Liver (tissue), 9 donors: Measurements from ENCODE around the gene C12orf54. TPM values are rescaled to one million over a fixed set of nuclear protein-coding genes. Genes with fewer than 3 reads are reported as not detected.

Experiments
- DNase-seq: peaks from one replicate; pipeline ENCODE4 v3.0.0-alpha.2; 2017; ENCODE audit warnings: low spot score
- H3K27ac ChIP-seq, 2 donors: one replicate each; pipeline ENCODE4 v1.7.0; 2013; ENCODE audit warnings: inconsistent platforms in 2 of 2, low read length in 2 of 2, control low read depth in 1 of 2, low read depth in 1 of 2, mild to moderate bottlenecking in 1 of 2
- H3K27me3 ChIP-seq, 4 donors: one replicate each; pipeline versions ENCODE4 v1.6.1 to v1.7.0; 2013; ENCODE audit warnings: low read length in 3 of 4, inconsistent platforms in 1 of 4, mild to moderate bottlenecking in 1 of 4, moderate library complexity in 1 of 4; ENCODE audit not compliant: control insufficient read depth in 4 of 4, insufficient read depth in 4 of 4
- H3K36me3 ChIP-seq, 4 donors: one replicate each; pipeline versions ENCODE4 v1.6.1 to v1.7.0; 2013; ENCODE audit warnings: low read length in 3 of 4, mild to moderate bottlenecking in 3 of 4, low read depth in 1 of 4, moderate library complexity in 1 of 4; ENCODE audit not compliant: control insufficient read depth in 4 of 4, insufficient read depth in 3 of 4
- H3K4me1 ChIP-seq, 4 donors: one replicate each; pipeline versions ENCODE4 v1.6.1 to v1.7.0; 2013; ENCODE audit warnings: low read length in 3 of 4, mild to moderate bottlenecking in 3 of 4, moderate library complexity in 1 of 4; ENCODE audit not compliant: control insufficient read depth in 4 of 4, insufficient read depth in 4 of 4
- H3K4me3 ChIP-seq, 3 donors: one replicate each; pipeline versions ENCODE4 v1.6.1 to v1.7.0; 2013; ENCODE audit warnings: low read length in 3 of 3, control low read depth in 1 of 3, low read depth in 1 of 3, mild to moderate bottlenecking in 1 of 3
- H3K9ac ChIP-seq, 2 donors: one replicate each; pipeline ENCODE4 v1.7.0; 2013; ENCODE audit warnings: low read length in 2 of 2, mild to moderate bottlenecking in 2 of 2, moderate library complexity in 2 of 2, control low read depth in 1 of 2, low read depth in 1 of 2
- H3K9me3 ChIP-seq, 4 donors: one replicate each; pipeline versions ENCODE4 v1.6.1 to v1.7.0; 2013; ENCODE audit warnings: low read length in 3 of 4; ENCODE audit not compliant: control insufficient read depth in 4 of 4
- CTCF ChIP-seq: fragments of 150-350 bp; IDR thresholded peaks from 2 replicates; pipeline ENCODE4 v1.5.1; 2017; ENCODE audit warnings: improper control_type of control experiment, low read depth, low read length; ENCODE audit not compliant: missing input control
- EGR1 ChIP-seq, 2 donors: IDR thresholded peaks; 2 replicates each; pipeline ENCODE4 v1.6.1; 2016 to 2018; ENCODE audit warnings: antibody characterized with exemption in 2 of 2, low read depth in 2 of 2
- FOXA1 ChIP-seq: IDR thresholded peaks from 2 replicates; pipeline ENCODE4 v1.6.1; 2016; ENCODE audit warnings: antibody characterized with exemption
- FOXA2 ChIP-seq: IDR thresholded peaks from 2 replicates; pipeline ENCODE4 v1.6.1; 2016; ENCODE audit warnings: antibody characterized with exemption
- GABPA ChIP-seq, 2 donors: IDR thresholded peaks in 1 of 2; conservative IDR thresholded peaks in 1 of 2; 2 replicates each; pipeline ENCODE4 v1.6.1; 2016; ENCODE audit warnings: antibody characterized with exemption in 2 of 2, mild to moderate bottlenecking in 1 of 2, moderate library complexity in 1 of 2
- HNF4A ChIP-seq, 2 donors: conservative IDR thresholded peaks; 2 replicates each; pipeline ENCODE4 v1.6.1; 2016; ENCODE audit warnings: antibody characterized with exemption in 2 of 2, mild to moderate bottlenecking in 2 of 2
- HNF4G ChIP-seq: IDR thresholded peaks from 2 replicates; pipeline ENCODE4 v1.6.1; 2016; ENCODE audit warnings: antibody characterized with exemption
- JUND ChIP-seq, 2 donors: IDR thresholded peaks; 2 replicates each; pipeline ENCODE4 v1.6.1; 2016; ENCODE audit warnings: antibody characterized with exemption in 2 of 2
- NR2F2 ChIP-seq: IDR thresholded peaks from 2 replicates; pipeline ENCODE4 v1.6.1; 2016; ENCODE audit warnings: antibody characterized with exemption
- RAD21 ChIP-seq, 2 donors: IDR thresholded peaks; 2 replicates each; pipeline ENCODE4 v1.6.1; 2016; ENCODE audit warnings: antibody characterized with exemption in 2 of 2, mild to moderate bottlenecking in 2 of 2
- RXRA ChIP-seq, 2 donors: IDR thresholded peaks; 2 replicates each; pipeline ENCODE4 v1.6.1; 2017 to 2018; ENCODE audit warnings: antibody characterized with exemption in 2 of 2, mild to moderate bottlenecking in 1 of 2
- SP1 ChIP-seq: IDR thresholded peaks from 2 replicates; pipeline ENCODE4 v1.6.1; 2018; ENCODE audit warnings: antibody characterized with exemption, mild to moderate bottlenecking
- TAF1 ChIP-seq: conservative IDR thresholded peaks from 2 replicates; pipeline ENCODE4 v1.6.1; 2016; ENCODE audit warnings: antibody characterized with exemption, mild to moderate bottlenecking
- YY1 ChIP-seq: IDR thresholded peaks from 2 replicates; pipeline ENCODE4 v1.6.1; 2016; ENCODE audit warnings: antibody characterized with exemption, mild to moderate bottlenecking
- WGBS: extraction: QIAGEN DNeasy Blood & Tissue Kit; methylation state at CpG from one replicate; pipeline ENCODE4 v1.1.7; 2013; 5-methylcytosine and 5-hydroxymethylcytosine counted together
- polyA plus RNA-seq, 2 donors: library from polyadenylated mRNA; stranded (reverse) in 1 of 2; unstranded in 1 of 2; fragments of 200-250 nt in 1 of 2; fragments of >200 nt in 1 of 2; fragmentation: Nextera tagmentation in 1 of 2; extraction: Ambion mirVana in 1 of 2; gene quantifications; one replicate each; pipeline versions ENCODE4 v1.2.1 to v1.2.3, GENCODE V29; 2013 to 2015
- total RNA-seq, 2 donors: library from RNA; depleted of rRNA; stranded (reverse); fragments of >200 nt; gene quantifications; one replicate each; pipeline ENCODE4 v1.2.3, GENCODE V29; 2014
- TF ChIP-seq, protein P1 (sequence below): IDR thresholded peaks from 2 replicates; pipeline ENCODE4 v1.6.1; 2016; ENCODE audit warnings: antibody characterized with exemption
- TF ChIP-seq, protein P2 (sequence below): IDR thresholded peaks from 2 replicates; pipeline ENCODE4 v1.6.1; 2016; ENCODE audit warnings: antibody characterized with exemption
- TF ChIP-seq, protein P3 (sequence below): IDR thresholded peaks from 2 replicates; pipeline ENCODE4 v1.6.1; 2016; ENCODE audit warnings: antibody characterized with exemption
- TF ChIP-seq, protein P4 (sequence below): IDR thresholded peaks from 2 replicates; pipeline ENCODE4 v1.6.1; 2016; ENCODE audit warnings: antibody characterized with exemption, mild to moderate bottlenecking
- donor health status: healthy.
- donor health status: healthy.
- donor health status: healthy.
- donor health status: healthy.
- donor health status: healthy.

C12orf54 gene
- total and polyA plus RNA-seq, 4 donors = not detected

DNA sequence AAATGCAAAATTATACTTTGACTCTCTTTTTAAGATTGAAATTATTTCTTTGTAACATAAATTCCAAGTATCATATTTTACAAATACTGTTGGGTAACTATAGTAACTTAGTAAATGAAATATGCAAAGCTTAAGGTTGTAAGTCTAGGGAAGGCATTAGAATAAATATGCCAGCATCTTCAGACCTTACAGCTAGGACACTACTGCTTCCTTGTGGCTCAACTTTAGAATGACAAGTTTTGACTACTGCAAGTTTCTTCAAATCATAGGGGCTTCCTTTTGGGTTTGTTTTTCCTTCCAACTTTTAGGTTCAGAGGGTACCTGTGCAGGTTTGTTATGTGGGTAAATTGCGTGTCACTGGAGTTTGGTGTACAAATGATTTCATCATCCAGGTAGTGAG lies 27.6 kb upstream of the C12orf54 start:
- peak; percentile 76 to 81 for TF ChIP-seq RAD21 (IDR thresholded peaks at IDR 0.05)
- no peak for TF ChIP-seq FOXA1
- TF ChIP-seq CTCF = peak; percentile 30
- no peak for DNase-seq
- Histone ChIP-seq H3K36me3 (no peaks in the 10 kb centered on the region), H3K4me3 (no peak overlapping the region), H3K9ac (no peak overlapping the region), H3K27me3 (peaks cover 0 to 4% (median 0%) of the 10 kb centered on the region in 4 donors), H3K9me3 (peaks cover 0 to 1% (median 0%) of the 10 kb centered on the region in 4 donors), H3K27ac (no peak overlapping the region), H3K4me1 (no peaks in the 10 kb centered on the region)
- WGBS = 85% methylated on average over 1 of the region's 1 CpG

DNA sequence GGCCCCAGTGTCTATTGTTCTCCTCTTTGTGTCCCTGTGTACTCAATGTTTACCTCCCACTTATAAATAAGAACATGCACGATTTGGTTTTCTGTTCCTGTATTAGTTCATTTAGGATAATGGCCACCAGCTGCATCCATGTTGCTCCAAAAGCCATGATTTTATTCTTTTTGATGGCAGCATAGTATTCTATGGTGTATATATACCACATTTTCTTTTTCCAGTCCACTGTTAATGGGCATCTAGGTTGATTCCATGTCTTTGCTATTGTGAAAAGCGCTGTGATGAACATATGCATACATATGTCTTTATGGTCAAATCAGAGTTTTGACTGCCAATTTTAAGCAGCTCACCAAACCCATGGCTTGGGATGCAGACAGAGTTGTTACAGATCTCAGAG lies 27.2 kb upstream of the C12orf54 start:
- no peak overlapping the region for H3K27ac ChIP-seq
- peaks cover 0 to 2% (median 0%) of the 10 kb centered on the region in 4 donors for H3K27me3 ChIP-seq
- no peaks in the 10 kb centered on the region for H3K4me1 ChIP-seq
- no peaks in the 10 kb centered on the region for H3K9me3 ChIP-seq
- H3K9ac ChIP-seq = no peak overlapping the region
- WGBS = 58% methylated on average over 2 of the region's 2 CpGs
- no peak for DNase-seq
- TF ChIP-seq TAF1 (no peak), GABPA (IDR thresholded peaks at IDR 0.05 in 1 of 2, conservative IDR thresholded peaks at IDR 0.05 in 1 of 2) (no peak), NR2F2 (no peak), HNF4A (conservative IDR thresholded peaks at IDR 0.05) (no peak), FOXA1 (no peak), SP1 (no peak), FOXA2 (no peak), RXRA (IDR thresholded peaks at IDR 0.05) (no peak), HNF4G (no peak), EGR1 (IDR thresholded peaks at IDR 0.05; ENCODE audit: low read depth in 2 of 2) (no peak), RAD21 (IDR thresholded peaks at IDR 0.05) (no peak), JUND (IDR thresholded peaks at IDR 0.05) (no peak), CTCF (no peak), YY1 (no peak)
- TF ChIP-seq, protein P1, sequence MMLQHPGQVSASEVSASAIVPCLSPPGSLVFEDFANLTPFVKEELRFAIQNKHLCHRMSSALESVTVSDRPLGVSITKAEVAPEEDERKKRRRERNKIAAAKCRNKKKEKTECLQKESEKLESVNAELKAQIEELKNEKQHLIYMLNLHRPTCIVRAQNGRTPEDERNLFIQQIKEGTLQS = no peak
- TF ChIP-seq, protein P2, sequence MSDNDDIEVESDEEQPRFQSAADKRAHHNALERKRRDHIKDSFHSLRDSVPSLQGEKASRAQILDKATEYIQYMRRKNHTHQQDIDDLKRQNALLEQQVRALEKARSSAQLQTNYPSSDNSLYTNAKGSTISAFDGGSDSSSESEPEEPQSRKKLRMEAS = no peak
- TF ChIP-seq, protein P3, sequence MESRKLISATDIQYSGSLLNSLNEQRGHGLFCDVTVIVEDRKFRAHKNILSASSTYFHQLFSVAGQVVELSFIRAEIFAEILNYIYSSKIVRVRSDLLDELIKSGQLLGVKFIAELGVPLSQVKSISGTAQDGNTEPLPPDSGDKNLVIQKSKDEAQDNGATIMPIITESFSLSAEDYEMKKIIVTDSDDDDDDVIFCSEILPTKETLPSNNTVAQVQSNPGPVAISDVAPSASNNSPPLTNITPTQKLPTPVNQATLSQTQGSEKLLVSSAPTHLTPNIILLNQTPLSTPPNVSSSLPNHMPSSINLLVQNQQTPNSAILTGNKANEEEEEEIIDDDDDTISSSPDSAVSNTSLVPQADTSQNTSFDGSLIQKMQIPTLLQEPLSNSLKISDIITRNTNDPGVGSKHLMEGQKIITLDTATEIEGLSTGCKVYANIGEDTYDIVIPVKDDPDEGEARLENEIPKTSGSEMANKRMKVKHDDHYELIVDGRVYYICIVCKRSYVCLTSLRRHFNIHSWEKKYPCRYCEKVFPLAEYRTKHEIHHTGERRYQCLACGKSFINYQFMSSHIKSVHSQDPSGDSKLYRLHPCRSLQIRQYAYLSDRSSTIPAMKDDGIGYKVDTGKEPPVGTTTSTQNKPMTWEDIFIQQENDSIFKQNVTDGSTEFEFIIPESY = no peak
- TF ChIP-seq, protein P4, sequence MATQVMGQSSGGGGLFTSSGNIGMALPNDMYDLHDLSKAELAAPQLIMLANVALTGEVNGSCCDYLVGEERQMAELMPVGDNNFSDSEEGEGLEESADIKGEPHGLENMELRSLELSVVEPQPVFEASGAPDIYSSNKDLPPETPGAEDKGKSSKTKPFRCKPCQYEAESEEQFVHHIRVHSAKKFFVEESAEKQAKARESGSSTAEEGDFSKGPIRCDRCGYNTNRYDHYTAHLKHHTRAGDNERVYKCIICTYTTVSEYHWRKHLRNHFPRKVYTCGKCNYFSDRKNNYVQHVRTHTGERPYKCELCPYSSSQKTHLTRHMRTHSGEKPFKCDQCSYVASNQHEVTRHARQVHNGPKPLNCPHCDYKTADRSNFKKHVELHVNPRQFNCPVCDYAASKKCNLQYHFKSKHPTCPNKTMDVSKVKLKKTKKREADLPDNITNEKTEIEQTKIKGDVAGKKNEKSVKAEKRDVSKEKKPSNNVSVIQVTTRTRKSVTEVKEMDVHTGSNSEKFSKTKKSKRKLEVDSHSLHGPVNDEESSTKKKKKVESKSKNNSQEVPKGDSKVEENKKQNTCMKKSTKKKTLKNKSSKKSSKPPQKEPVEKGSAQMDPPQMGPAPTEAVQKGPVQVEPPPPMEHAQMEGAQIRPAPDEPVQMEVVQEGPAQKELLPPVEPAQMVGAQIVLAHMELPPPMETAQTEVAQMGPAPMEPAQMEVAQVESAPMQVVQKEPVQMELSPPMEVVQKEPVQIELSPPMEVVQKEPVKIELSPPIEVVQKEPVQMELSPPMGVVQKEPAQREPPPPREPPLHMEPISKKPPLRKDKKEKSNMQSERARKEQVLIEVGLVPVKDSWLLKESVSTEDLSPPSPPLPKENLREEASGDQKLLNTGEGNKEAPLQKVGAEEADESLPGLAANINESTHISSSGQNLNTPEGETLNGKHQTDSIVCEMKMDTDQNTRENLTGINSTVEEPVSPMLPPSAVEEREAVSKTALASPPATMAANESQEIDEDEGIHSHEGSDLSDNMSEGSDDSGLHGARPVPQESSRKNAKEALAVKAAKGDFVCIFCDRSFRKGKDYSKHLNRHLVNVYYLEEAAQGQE = no peak
- no peaks in the 10 kb centered on the region for H3K36me3 ChIP-seq
- no peak overlapping the region for H3K4me3 ChIP-seq
